GM19328 (cell line): Measurements from ENCODE around the gene AP2A1.

Experiments used
- ATAC-seq: cut with Tn5 transposase; IDR thresholded peaks from one replicate; pipeline ENCODE4 v1.9.1; 2021; ENCODE audit warnings: mild to moderate bottlenecking, moderate library complexity; ENCODE audit not compliant: unreplicated experiment

Gene AP2A1

GRCh38 chr19:49792829-49793560 is 26.2 kb downstream of the AP2A1 start:
- no peak for ATAC-seq

- ATAC-seq, result no peak
These were observed 26.7 kb downstream of the AP2A1 start for GRCh38 chr19:49793561-49793840.

DNA sequence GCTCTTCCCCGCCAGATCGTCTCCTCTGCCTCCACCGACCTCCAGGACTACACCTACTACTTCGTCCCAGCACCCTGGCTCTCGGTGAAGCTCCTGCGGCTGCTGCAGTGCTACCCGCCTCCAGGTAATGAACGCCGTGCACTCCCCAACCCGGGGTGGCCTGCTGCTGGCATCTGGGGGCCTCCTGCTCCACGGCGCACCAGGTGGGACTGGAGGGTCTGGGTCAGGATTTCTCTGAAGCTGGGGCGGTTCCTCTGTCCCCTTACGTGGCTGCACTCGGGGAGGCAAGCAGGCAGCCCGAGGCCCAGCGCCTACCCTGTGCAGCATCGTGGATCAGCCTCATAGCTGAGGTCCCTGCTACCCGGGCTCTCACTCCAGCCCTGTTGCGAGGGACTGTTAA is 28.8 kb downstream of the AP2A1 start:
- ATAC-seq, result no peak

GRCh38 chr19:49798574-49798973 is 31.8 kb downstream of the AP2A1 start:
- ATAC-seq, result no peak

DNA sequence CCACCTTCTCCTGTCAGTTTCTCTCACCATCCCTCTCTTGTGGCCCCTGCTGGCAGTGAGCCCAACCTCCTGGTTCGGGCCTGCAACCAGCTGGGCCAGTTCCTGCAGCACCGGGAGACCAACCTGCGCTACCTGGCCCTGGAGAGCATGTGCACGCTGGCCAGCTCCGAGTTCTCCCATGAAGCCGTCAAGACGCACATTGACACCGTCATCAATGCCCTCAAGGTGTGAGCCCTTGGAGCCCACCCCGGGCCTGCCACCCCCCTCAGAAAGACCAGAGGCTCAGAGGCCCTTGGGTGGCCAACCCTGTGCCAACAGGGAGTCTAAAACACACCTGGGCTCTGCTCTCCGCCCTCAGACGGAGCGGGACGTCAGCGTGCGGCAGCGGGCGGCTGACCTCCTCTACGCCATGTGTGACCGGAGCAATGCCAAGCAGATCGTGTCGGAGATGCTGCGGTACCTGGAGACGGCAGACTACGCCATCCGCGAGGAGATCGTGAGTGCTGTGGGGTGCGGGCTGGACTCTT is 32.5 kb downstream of the AP2A1 start:
- no peak for ATAC-seq

GRCh38 chr19:49799798-49800376 is 33.1 kb downstream of the AP2A1 start:
- no peak for ATAC-seq

- ATAC-seq, result no peak
These were observed 34.0 kb downstream of the AP2A1 start for GRCh38 chr19:49800771-49801170.

GRCh38 chr19:49801401-49801888 is 34.6 kb downstream of the AP2A1 start:
- ATAC-seq, result no peak

- ATAC-seq, result no peak
These were observed 35.3 kb downstream of the AP2A1 start for GRCh38 chr19:49801966-49802661.

GRCh38 chr19:49802836-49803528 is 36.2 kb downstream of the AP2A1 start:
- ATAC-seq, result no peak

DNA sequence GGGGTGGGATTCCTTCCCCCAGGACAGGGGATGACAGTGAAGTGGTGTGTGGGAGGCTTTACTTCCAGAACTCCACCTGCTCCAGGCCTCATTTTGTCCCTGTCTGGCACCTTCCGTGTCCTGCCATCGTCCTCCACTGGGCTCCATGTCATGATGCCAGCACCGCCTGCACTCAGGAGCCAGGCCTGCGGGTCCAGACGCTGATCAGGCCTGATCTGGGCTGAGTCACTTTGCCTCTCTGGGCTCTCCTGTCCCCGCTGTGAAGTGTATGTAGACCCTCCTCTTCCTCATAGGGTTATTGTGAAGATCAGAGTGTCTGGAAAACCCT is 36.7 kb downstream of the AP2A1 start:
- ATAC-seq, result no peak

DNA sequence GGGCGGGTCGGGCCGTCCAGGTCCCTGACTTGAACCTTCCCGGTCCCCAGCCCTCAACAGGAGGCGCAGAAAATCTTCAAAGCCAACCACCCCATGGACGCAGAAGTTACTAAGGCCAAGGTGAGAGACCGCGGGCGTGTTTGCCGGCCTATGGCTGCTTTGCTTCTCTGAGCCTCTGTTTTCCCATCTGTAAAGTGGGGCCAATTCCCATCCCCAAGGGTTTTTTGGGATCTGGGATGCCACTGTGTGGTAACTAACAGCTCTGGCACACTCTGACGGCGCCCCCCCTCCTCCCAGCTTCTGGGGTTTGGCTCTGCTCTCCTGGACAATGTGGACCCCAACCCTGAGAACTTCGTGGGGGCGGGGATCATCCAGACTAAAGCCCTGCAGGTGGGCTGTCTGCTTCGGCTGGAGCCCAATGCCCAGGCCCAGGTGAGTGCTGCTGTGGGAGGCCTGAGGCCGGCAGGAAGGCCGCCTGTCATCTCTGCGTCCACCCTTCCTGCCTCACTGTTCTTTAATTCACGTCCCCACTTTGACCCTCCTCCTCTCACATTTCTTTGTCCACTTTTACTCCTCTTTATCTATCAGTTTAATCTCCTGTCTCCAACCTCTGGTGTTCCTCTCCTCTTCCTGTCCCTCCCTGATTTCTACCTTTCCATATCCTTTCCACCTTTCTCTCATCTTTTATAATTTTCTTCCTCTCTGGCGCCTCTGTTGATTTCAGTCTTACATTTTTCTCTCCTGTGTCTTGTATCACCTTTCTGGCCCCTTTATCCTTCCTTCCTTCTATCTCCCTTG is 39.2 kb downstream of the AP2A1 start:
- no peak for ATAC-seq

GRCh38 chr19:49806620-49806959 is 39.8 kb downstream of the AP2A1 start:
- ATAC-seq, result no peak

- ATAC-seq, result no peak
These were observed 40.5 kb downstream of the AP2A1 start for GRCh38 chr19:49807058-49807903.

- ATAC-seq, result no peak
These were observed 41.3 kb downstream of the AP2A1 start for GRCh38 chr19:49807904-49808675.

GRCh38 chr19:49808711-49809159 is 41.9 kb downstream of the AP2A1 start:
- ATAC-seq, result no peak

- no peak for ATAC-seq
These were observed 42.5 kb downstream of the AP2A1 start for GRCh38 chr19:49809160-49809940.

DNA sequence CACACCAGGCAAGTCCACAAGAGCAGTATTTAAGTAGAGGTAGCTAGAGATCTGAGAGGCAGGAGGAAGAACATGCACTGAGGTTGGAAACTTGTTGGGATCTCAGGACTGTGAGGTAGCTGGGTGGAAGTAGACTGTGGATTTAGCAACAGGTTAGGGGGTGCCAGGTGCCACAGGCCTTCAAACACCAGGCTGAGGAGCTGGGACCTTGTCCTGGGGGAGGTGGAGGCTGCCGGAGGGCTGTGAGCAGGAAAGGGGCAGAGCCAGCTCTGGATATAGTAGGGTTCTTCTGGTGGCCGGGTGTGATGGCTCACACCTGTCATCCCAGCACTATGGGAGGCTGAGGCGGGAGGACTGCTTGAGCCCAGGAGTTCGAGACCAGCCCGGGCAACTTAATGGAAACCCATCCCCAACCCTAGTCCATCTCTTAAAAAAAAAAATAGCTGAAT is 43.2 kb downstream of the AP2A1 start:
- ATAC-seq, result no peak
